H9 (cell line): ENCODE measurements around the gene CACNG8. TPM values are rescaled to one million over a fixed set of nuclear protein-coding genes. Genes with fewer than 3 reads are reported as not detected.

Source experiments
- DNase-seq: peaks from one replicate; pipeline ENCODE4 v3.0.0-alpha.2; 2017
- H2AFZ ChIP-seq: one replicate; pipeline ENCODE4 v1.6.1; 2013; ENCODE audit warnings: mild to moderate bottlenecking, low read length, control low read depth, moderate library complexity
- H2AK5ac ChIP-seq: 2 replicates; pipeline ENCODE4 v1.6.1; 2013; ENCODE audit warnings: low read length, control low read depth, mixed read lengths; ENCODE audit not compliant: insufficient read length
- H2BK120ac ChIP-seq: one replicate; pipeline ENCODE4 v1.6.1; 2013; ENCODE audit warnings: low read depth, mild to moderate bottlenecking, low read length, control low read depth, inconsistent platforms; ENCODE audit not compliant: poor library complexity, severe bottlenecking
- H2BK12ac ChIP-seq: 2 replicates; pipeline ENCODE4 v1.6.1; 2013; ENCODE audit warnings: low read length, control low read depth, mixed read lengths, low read depth; ENCODE audit not compliant: insufficient read length
- H2BK15ac ChIP-seq: 2 replicates; pipeline ENCODE4 v1.6.1; 2013; ENCODE audit warnings: low read depth, low read length, control low read depth
- H2BK20ac ChIP-seq: one replicate; pipeline ENCODE4 v1.6.1; 2013; ENCODE audit warnings: low read depth, mild to moderate bottlenecking, low read length, control low read depth, inconsistent platforms; ENCODE audit not compliant: poor library complexity, severe bottlenecking
- H2BK5ac ChIP-seq: 2 replicates; pipeline ENCODE4 v1.6.1; 2013; ENCODE audit warnings: low read length, control low read depth, mixed read lengths; ENCODE audit not compliant: insufficient read length
- H3K14ac ChIP-seq: 2 replicates; pipeline ENCODE4 v1.6.1; 2013; ENCODE audit warnings: low read length, control low read depth; ENCODE audit not compliant: insufficient read depth
- H3K18ac ChIP-seq: 2 replicates; pipeline ENCODE4 v1.6.1; 2013; ENCODE audit warnings: low read depth, mild to moderate bottlenecking, mixed read lengths, low read length, control low read depth; ENCODE audit not compliant: insufficient read length
- H3K23ac ChIP-seq: 2 replicates; pipeline ENCODE4 v1.6.1; 2013; ENCODE audit warnings: low read length, control low read depth, mixed read lengths, low read depth; ENCODE audit not compliant: insufficient read length
- H3K23me2 ChIP-seq: 2 replicates; pipeline ENCODE4 v1.6.1; 2013; ENCODE audit warnings: low read depth, mild to moderate bottlenecking, mixed read lengths, low read length, control low read depth; ENCODE audit not compliant: insufficient read length, poor library complexity, severe bottlenecking
- H3K27ac ChIP-seq: 2 replicates; pipeline ENCODE4 v1.5.1; 2013; ENCODE audit warnings: low read length, control low read depth, mixed read lengths, low read depth; ENCODE audit not compliant: insufficient read length
- H3K27me3 ChIP-seq: 2 replicates; pipeline ENCODE4 v1.6.1; 2013; ENCODE audit warnings: low read length, control low read depth, inconsistent platforms; ENCODE audit not compliant: insufficient read depth
- H3K4ac ChIP-seq: 2 replicates; pipeline ENCODE4 v1.6.1; 2013; ENCODE audit warnings: low read depth, mild to moderate bottlenecking, control low read depth, inconsistent platforms, low read length, moderate library complexity
- H3K4me1 ChIP-seq: 2 replicates; pipeline ENCODE4 v1.6.1; 2013; ENCODE audit warnings: low read length, control low read depth, inconsistent platforms; ENCODE audit not compliant: insufficient read depth
- H3K4me2 ChIP-seq: 2 replicates; pipeline ENCODE4 v1.6.1; 2013; ENCODE audit warnings: low read length, control low read depth, mixed read lengths; ENCODE audit not compliant: insufficient read length, insufficient read depth
- H3K56ac ChIP-seq: 2 replicates; pipeline ENCODE4 v1.6.1; 2013; ENCODE audit warnings: low read depth, mild to moderate bottlenecking, mixed read lengths, low read length, control low read depth; ENCODE audit not compliant: insufficient read length
- H3K79me1 ChIP-seq: 2 replicates; pipeline ENCODE4 v1.6.1; 2013; ENCODE audit warnings: low read depth, mild to moderate bottlenecking, moderate library complexity, low read length, control low read depth, inconsistent platforms; ENCODE audit not compliant: insufficient read depth, poor library complexity, severe bottlenecking
- H3K79me2 ChIP-seq: 2 replicates; pipeline ENCODE4 v1.6.1; 2013; ENCODE audit warnings: low read length, control low read depth, inconsistent platforms; ENCODE audit not compliant: insufficient read depth
- H3K9ac ChIP-seq: 2 replicates; pipeline ENCODE4 v1.6.1; 2013; ENCODE audit warnings: low read length, control low read depth, mixed read lengths; ENCODE audit not compliant: insufficient read length; ENCODE audit errors: extremely low read depth
- H3K9me3 ChIP-seq: one replicate; pipeline ENCODE4 v1.6.1; 2013; ENCODE audit warnings: low read depth, low read length, inconsistent platforms; ENCODE audit not compliant: control insufficient read depth
- H3T11ph ChIP-seq: one replicate; pipeline ENCODE4 v1.6.1; 2013; ENCODE audit warnings: mild to moderate bottlenecking, low read length, control low read depth, inconsistent platforms
- H4K20me1 ChIP-seq: one replicate; pipeline ENCODE4 v1.6.1; 2013; ENCODE audit not compliant: control insufficient read depth, insufficient read length, insufficient read depth
- H4K5ac ChIP-seq: 2 replicates; pipeline ENCODE4 v1.6.1; 2013; ENCODE audit warnings: low read depth, mild to moderate bottlenecking, mixed read lengths, low read length, control low read depth; ENCODE audit not compliant: insufficient read length
- H4K8ac ChIP-seq: replicated peaks from 2 replicates; pipeline ENCODE4 v1.6.1; 2013; ENCODE audit warnings: low read length, control low read depth, mixed read lengths, low read depth; ENCODE audit not compliant: insufficient read length
- H4K91ac ChIP-seq: 2 replicates; pipeline ENCODE4 v1.6.1; 2013; ENCODE audit warnings: low read depth, mild to moderate bottlenecking, moderate library complexity, mixed read lengths, low read length, control low read depth; ENCODE audit not compliant: insufficient read length
- H3K27ac Mint-ChIP-seq, 3 experiments: 2 replicates in 2 of 3; 3 replicates in 1 of 3; pipeline ENCODE4 v1.8.0; 2020 to 2021; ENCODE audit warnings: mixed read lengths in 3 of 3, mild to moderate bottlenecking in 1 of 3, moderate library complexity in 1 of 3
- H3K27me3 Mint-ChIP-seq: 2 replicates; pipeline ENCODE4 v1.8.0; 2021; ENCODE audit warnings: low read depth, mild to moderate bottlenecking, moderate library complexity, mixed read lengths
- H3K36me3 Mint-ChIP-seq, 3 experiments: 2 replicates in 2 of 3; 3 replicates in 1 of 3; pipeline ENCODE4 v1.8.0; 2020 to 2021; ENCODE audit warnings: low read depth in 3 of 3, mixed read lengths in 3 of 3; ENCODE audit not compliant: insufficient read depth in 1 of 3
- H3K4me1 Mint-ChIP-seq, 2 experiments: 2 replicates each; pipeline ENCODE4 v1.8.0; 2020; ENCODE audit warnings: mixed read lengths in 2 of 2
- H3K4me3 Mint-ChIP-seq, 2 experiments: 2 replicates in 1 of 2; 3 replicates in 1 of 2; pipeline ENCODE4 v1.8.0; 2020 to 2021; ENCODE audit warnings: mild to moderate bottlenecking in 2 of 2, mixed read lengths in 2 of 2, moderate library complexity in 1 of 2
- H3K9me3 Mint-ChIP-seq, 2 experiments: 2 replicates in 1 of 2; 3 replicates in 1 of 2; pipeline ENCODE4 v1.8.0; 2020; ENCODE audit warnings: mild to moderate bottlenecking in 2 of 2, mixed read lengths in 2 of 2, moderate library complexity in 1 of 2
- CTCF ChIP-seq: fragments of 200-600 bp; sonication (generic); conservative IDR thresholded peaks from 3 replicates; pipeline ENCODE4 v1.8.0; 2021; ENCODE audit warnings: antibody characterized with exemption, mild to moderate bottlenecking
- WGBS: extraction: QIAGEN DNeasy Blood & Tissue Kit; methylation state at CpG from one replicate; pipeline ENCODE4 v1.1.7; 2013; ENCODE audit warnings: missing lambda C conversion rate, low lambda C conversion rate, mixed read lengths; ENCODE audit not compliant: insufficient read length; ENCODE audit errors: extremely low coverage; 5-methylcytosine and 5-hydroxymethylcytosine counted together
- total RNA-seq: library from RNA; stranded (reverse); gene quantifications from 2 replicates; pipeline ENCODE4 v1.2.1, GENCODE V29; 2021

The CACNG8 gene
- total RNA-seq, 1 experiment from 2014 or later = 7.1 TPM

GRCh38 chr19:53978975-53979801 lies 16.5 kb downstream of the CACNG8 start:
- no peak overlapping the region for H3K56ac ChIP-seq
- no peak overlapping the region for H2BK12ac ChIP-seq
- Mint-ChIP-seq H3K9me3 (no peaks in the 10 kb centered on the region; a peak in 1 of 5 replicates), H3K27ac (peak overlapping the region; percentile 31 to 88 (median 70)), H3K27me3 (peaks cover 13% of the 10 kb centered on the region), H3K4me3 (peak overlapping the region; percentile 73 to 96), H3K4me1 (peaks cover 12 to 18% of the 10 kb centered on the region in 2 experiments), H3K36me3 (no peaks in the 10 kb centered on the region; a peak in 2 of 7 replicates)
- H4K5ac ChIP-seq = no peak overlapping the region
- H3K18ac ChIP-seq = no peak overlapping the region
- H2BK20ac ChIP-seq = no peak overlapping the region
- H4K91ac ChIP-seq = no peak overlapping the region
- peak overlapping the region; percentile 47 for H3K9ac ChIP-seq
- H3K4me1 ChIP-seq = peaks cover 2% of the 10 kb centered on the region; the same call in 1 of the 2 replicates
- no peak overlapping the region for H3T11ph ChIP-seq
- DNase-seq = no peak
- H3K14ac ChIP-seq = no peak overlapping the region
- no peaks in the 10 kb centered on the region for H3K79me2 ChIP-seq
- H2BK5ac ChIP-seq = no peak overlapping the region
- no peaks in the 10 kb centered on the region for H4K20me1 ChIP-seq
- no peaks in the 10 kb centered on the region for H3K79me1 ChIP-seq
- H3K27ac ChIP-seq = no peak overlapping the region
- no peak overlapping the region for H3K4ac ChIP-seq
- no peak overlapping the region for H4K8ac ChIP-seq
- no peak overlapping the region for H2BK15ac ChIP-seq
- no peak overlapping the region for H2AK5ac ChIP-seq
- H3K23ac ChIP-seq = no peak overlapping the region
- H2BK120ac ChIP-seq = no peak overlapping the region
- no CpG with 5 or more reads among the region's 19 CpGs for WGBS
- peaks cover 24% of the 10 kb centered on the region for H3K23me2 ChIP-seq
- H3K9me3 ChIP-seq = no peaks in the 10 kb centered on the region
- no peaks in the 10 kb centered on the region for H3K27me3 ChIP-seq
- H3K4me2 ChIP-seq = peak overlapping the region; percentile 90
- no peak for TF ChIP-seq CTCF
- H2AFZ ChIP-seq = no peak overlapping the region
